ENCODE results near the gene ACAP3.

ACAP3 gene

DNA sequence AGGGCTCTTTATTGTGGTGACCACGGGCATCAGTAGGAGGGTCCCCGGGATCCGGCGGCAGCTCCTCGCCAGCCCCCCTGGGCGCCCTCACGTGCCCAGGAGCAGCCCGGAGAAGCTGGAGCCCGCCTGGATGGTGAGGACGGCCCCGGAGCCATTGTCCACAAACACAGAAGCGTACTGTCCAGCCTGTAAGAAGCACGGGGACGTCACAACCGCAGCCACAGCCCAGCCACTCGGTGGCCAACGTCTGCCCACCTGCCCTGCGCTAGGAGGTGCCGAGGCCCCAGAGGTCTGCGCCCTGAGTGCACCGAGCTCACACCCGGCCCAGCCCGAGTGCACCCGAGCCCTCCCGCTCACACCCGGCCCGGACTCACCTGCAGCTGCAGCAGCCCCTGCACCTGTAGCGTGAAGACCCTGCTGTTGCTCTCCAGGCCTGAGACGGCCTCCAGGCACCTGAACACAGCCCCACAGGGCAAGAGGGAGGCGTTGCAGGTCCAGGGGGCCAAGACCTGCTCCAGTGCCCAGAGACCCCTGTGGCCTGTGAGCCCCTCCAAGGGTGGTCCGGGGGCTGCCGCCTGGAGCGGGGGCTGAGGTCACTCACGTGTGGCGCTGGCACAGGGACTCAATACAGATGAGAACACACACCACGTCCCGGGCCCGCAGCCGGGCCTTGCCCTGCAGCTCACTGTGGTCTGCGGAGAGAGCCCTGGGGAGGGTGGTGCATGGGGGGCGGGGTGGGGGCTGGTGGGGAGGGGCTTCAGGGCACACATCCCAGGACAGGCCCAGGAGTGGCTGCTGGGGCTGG is 65.1 kb downstream of the ACAP3 start:
- ATAC-seq: no peak

Data from activated CD4-positive, CD25-positive, alpha-beta regulatory T cell treated with anti-CD3 and anti-CD28 coated beads, Interleukin-2, amount 50 U/mL, for 24 hours (primary cell).